Hindlimb muscle (tissue), 1 donor: ENCODE measurements around the gene ANKDD1B. TPM values are rescaled to one million over a fixed set of nuclear protein-coding genes. Genes with fewer than 3 reads are reported as not detected.
"Not testable (repeated sequence)": the region's sequence is repeated elsewhere in the genome, so short reads cannot be mapped to it uniquely, and the experiment has no call there.

Experiments used
- DNase-seq: peaks from one replicate; pipeline ENCODE4 v3.0.0-alpha.2; 2013
- polyA plus RNA-seq: library from polyadenylated mRNA; unstranded; fragments of 120-200 nt; gene quantifications from one replicate; pipeline ENCODE4 v1.2.1, GENCODE V29; 2013; ENCODE audit not compliant: insufficient read length

ANKDD1B gene
- polyA plus RNA-seq, 1 donor, result 0.75 TPM

DNA sequence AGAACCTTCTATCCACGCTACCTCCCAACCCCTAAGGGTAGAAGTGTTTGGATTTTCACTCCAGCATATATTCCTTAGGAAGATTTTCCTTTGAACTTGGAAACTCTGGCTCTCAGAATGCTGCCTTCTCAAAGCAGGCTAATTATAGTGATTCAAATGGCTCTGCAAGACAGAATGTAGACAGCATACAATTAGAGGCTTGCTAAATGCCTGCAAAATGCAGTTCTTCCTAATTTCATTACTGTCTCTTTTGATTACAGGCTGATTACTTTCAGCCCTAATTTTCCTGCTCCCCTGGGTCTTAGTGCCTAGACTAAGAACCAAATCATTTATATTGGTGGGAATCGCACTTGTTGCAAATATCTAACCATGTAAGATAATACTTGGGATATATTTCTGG lies 50.8 kb downstream of the ANKDD1B start:
- DNase-seq, result no peak

DNA sequence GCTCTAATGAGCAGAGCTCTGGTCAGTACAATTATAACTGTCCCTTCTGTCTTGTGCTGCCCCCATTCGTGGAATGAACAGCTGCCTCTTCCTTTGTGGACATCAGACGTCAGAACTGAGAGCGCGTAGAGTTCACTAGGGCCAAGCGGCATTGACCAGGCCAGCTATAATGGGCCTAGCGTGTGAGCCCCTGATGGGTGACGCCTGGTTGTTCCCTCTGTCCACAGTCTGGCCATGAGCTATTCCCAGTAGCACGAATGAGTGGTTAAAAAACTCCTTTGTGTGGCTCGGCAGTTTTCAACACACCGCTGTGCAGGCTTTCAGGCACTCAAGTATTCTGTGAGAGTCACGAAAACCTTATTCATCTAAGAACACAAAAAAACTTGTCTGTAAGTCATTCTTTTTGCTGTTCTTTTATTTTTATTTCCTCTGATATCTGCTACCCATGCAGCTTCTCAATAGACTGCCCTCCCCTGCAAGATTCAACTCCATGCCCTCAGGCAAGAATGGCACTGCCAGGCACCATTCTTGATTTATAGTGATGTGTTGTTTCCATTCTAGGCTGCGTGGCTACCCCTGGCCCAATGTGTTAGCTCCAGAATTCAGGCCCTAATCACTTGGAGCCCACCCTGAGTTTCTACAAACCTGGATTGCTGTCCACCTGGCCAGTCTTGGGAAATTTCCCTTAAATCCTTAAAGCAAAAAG lies 52.5 kb downstream of the ANKDD1B start:
- no peak for DNase-seq

DNA sequence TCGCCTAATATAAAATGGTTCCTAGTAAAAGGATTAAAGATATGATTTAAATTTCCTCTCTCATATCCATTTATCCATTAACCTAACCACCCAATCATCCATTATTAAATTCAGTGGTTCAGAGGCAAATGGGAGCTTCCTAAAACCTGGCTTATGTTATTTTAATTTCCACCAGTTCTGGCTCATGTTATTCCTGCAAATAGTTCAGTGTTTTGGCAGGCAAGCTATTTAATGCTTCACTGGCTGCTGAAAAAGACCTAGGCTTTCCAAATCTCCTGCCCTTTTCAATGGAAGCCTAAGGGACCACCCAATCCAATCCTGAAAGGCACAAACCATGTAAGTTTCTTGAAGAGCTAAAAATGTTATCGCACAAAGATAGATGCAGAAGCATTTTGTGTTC lies 53.7 kb downstream of the ANKDD1B start:
- no peak for DNase-seq

DNA sequence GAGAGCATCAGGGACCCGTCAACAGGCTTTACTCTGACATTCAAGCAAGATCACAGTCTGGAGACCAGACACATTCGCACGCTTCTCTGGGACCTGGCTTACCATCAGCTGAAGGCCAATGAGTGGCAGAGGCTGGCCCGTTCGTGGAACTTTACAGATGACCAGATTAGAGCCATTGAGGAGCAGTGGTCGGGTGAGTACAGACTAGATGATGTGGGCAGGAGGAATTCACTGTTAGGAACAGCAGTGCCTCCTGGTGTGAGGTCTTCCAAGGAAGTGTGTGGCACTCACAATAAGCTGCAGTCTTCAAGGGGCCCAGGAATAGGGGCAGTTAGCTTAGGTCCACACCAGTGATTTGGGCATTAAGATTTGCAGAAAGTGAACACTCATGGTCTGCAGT lies 55.5 kb downstream of the ANKDD1B start:
- no peak for DNase-seq

DNA sequence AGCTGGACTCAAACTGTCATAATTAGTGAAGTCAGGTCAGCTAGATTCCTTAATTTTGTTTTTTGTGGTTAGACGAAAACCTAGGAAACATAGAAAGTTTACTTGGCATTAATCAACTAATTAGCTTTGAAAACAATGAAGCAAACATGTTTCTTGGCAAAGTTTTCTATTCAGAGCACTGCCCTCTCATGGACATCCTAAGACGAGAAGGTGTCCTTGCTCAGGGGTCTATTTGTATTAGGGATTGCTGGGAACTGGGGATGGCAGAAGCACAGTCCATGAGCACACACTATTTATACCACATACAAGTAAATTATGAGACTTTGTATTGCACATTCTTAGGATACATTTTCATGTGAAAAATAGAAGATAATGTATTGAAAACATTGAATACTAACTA lies 56.3 kb downstream of the ANKDD1B start:
- no peak for DNase-seq

DNA sequence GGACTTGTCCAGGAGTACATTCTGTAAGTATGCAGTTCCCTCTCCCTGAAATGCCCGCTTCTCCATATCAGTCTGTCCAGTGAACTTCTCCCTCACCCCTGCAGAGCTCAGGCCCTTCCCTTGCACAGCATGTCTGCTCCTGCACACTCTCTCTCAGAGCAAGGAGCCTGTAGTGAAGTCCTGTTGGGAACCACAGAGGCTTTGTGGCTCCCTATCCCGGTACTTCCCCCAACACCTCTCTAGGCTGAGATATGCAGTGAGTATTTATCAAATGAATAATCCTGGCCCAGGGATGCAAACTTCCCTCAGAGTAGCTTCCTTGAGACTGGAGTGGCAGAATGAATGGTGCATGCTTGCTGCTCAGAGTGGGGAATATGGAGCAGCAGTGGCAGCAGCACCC lies 57.2 kb downstream of the ANKDD1B start:
- no peak for DNase-seq

DNA sequence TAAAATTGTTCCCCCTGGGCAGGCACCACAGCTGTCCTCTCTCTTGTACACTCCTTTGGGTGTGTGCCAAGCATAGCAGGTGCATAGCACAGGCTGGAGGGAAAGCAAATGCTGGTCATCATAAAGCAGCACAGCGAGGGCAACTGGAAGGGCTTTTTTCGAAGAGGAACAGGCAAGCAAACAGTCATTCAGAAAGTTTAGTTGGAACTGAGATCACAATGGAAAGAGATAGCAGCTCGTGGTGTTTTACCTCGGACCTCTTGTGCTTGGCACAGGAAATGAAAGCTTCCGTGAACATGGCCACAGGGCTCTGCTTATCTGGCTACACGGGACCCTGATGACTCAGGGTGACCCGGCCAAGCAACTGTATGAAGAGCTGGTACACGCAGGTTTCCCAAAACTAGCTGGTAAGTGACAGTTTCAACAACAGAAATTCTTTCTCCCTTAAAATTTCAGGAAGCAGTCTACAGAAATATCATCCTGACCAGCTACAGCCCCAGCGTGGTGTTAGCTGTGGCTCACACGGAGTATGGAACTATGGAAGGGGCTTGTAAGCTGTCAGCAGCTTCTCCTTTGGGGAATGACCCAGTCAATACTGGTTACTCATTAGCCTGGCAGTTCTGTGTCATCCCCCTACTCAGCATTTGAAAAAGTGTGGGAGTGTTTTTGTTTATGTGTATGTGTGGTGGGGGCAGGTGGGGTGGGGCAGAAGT lies 57.9 kb downstream of the ANKDD1B start:
- peak; percentile 35 for DNase-seq

DNA sequence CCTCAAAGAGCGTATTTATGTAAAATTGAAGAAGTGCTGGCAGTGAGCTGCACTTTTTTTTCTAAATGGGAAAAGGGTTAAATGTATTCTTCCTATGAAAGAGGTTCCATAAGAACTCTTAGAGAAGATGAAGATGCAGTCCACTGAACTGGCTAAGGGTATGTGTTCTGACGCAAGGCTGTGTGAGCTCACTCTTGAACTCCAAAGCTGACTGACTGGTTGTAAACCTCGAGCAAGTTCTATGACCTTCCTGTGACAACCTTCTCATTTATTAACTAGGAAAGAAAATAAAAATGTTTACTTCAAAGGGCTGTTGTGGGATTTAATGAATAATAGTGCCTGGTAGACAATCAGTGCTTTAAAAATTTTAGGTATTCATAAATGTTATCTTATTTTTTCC lies 59.3 kb downstream of the ANKDD1B start:
- DNase-seq, result no peak

DNA sequence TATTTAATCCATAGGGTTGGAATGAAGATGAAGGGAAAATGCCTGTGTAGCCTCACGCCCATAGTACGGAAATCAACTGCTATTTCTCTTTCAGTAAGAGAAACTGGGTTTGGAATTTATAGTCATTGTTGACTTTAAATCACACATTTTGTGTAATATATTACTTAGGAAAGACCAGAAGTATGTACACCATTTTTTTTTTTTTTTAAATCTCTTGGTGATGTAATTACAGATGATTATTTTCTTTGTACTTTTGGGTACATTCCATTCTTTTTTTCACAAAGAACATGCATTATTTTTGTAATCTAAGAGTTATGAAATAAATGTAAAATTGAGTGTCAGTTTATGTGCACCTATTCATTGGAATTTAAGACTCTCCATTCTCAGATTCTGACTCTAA lies 60.3 kb downstream of the ANKDD1B start:
- DNase-seq, result no peak

DNA sequence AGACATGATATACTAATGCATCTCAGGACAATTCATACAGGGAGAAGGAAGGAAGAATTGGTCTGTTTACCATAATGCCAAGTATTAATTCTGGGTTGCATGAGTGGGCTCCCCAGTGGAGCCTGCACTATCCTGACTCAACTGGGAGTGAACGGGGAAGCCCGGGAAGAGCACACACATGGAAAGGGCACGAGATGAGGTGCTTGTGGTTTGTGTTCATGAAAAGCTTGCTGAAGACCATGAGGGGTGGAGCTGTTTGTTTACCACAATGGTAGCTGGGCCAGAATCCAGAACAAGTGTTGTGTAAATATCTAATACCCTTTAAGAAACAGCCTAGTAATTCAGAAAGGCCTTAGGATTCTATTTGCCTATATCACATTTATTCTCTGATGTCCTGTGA lies 61.4 kb downstream of the ANKDD1B start:
- no peak for DNase-seq

DNA sequence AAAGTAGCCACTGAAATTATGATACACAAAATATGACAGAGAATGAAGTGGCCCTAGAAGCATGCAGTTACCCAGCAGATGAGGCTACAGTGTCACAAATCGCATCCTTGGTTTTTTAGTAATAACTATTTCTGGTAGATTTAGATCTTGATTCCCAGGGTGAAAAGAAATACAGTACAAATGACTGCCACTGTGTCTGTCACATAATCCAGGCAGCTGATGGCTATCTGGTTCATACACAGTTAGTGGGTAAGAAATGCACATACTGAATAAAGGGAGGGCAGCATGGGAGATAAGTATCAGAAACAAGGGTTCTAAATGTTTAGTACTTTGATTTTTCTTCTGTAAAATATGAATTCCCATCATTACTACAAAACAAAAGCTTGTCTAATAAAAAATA lies 64.5 kb downstream of the ANKDD1B start:
- no peak for DNase-seq

DNA sequence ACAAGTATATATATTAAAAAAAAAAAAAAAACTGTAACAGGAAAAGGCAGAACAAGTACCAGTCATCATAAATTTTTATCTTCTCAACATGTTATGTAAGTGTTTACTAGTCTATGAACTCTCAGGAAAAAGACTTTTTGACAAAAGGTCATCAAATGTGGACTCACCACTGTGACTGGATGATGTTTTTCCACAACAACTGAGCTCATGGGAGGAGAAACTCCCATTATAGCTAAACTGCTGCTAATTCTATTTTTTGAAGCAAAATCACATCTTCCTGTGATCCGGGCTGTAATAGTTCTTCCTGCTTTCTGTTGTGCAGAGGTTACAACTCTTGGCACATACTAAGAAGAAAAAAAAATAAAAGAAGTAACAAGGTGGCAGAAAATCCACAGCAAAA lies 66.4 kb downstream of the ANKDD1B start:
- no peak for DNase-seq

DNA sequence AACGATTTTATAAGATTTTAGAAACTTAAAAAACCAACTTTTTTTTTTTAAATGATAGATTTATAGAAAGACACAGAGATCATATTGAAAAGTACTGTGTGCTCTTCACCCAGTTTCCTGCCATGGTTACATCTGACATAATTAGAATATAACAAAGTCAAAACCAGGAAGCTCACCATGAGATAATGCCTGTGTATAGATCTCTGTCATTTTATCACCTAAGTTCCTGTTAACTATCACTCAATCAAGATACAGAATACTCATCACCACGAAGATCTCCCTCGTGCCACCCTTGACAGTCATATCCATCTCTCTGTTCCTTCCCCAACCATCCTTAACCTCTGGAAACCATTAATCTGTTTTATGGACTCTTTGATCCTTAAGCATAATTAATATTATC lies 66.9 kb downstream of the ANKDD1B start:
- DNase-seq, result no peak

DNA sequence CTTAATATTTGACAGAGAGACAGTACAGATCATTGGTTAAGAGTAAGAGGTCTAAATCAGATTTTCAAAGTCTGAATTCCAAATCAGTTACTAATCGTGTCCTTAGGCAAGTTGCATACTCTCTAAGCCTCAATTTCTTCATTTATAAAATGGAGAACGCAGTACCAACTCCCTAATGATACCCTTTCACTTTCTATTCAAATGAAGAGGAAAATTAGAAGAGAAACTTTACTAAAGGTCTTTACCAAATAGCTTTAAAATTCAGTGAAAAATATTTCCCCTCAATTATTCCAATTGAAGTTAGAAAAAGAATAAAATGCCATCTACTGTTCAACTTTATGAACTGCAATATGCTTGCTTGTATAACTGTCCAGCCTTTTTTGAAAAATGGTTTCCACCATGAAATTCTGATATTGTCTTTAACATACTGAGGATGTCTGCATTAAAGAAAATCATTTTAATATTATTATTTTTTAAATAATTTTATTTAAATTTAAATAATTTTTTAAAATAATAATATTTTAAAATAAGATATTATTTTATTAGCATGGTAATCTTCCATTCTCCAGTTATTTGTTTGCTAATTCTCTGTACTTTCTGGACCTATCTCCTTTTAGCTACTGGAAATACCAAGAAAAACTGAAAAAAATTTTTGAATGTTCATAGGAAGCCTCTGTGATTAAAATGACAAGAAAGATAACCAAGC lies 70.0 kb downstream of the ANKDD1B start:
- DNase-seq, result peak; percentile 25

DNA sequence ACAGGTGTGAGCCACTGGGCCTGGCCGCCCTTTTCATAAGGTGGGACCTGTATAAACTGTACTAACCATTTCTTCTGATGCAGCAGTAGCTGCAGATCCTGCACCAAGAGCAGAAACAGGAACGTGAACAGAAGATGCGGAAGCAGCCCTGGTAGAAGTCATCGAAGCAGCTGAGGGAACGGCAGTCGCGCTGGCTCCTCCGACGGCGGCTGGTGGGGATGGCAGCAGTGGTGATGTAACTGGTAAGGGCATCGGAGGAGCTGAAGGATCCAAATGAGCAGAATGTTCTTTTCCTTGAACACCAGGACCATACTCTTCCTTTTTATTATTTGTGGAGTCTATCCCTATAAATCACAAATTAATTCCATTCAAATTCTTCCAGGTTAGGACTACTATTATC lies 73.9 kb downstream of the ANKDD1B start:
- DNase-seq, result no peak

DNA sequence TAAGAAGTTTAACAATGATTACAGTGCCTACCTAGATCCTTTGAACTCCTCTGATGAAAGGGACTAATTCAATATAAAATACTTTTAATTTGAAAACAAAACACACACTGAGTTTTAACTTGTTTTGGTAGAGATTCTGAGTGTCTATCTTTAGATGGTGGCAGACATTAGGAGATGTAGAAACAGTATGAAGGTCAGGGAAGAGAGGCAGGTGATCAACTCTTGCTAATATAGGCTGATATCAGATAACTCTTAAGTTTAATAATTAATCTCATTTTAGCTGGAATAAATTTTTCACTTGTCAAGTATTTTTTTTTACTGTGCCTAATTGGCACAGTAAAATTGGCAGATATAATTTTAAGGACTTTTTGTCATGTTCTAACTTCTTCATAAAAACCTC lies 75.2 kb downstream of the ANKDD1B start:
- DNase-seq, result no peak

DNA sequence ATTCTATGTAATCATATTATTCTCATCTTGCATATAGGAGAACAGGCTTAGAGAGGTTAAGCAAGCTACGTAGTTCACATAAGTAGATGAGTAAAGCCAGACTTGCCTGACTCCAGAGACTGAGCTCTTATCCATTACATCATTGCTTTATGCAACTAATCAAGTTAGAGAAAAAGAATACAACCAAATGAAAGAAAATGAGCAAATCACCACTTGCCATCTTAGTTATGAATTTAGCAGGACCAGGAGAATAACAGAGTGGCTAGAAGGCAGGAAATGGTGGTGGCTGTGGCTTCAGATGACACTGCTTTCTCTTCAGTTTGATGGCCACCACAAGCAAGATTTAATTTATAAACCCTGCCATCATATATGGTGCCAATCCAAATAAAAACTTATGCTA lies 79.4 kb downstream of the ANKDD1B start:
- no peak for DNase-seq

DNA sequence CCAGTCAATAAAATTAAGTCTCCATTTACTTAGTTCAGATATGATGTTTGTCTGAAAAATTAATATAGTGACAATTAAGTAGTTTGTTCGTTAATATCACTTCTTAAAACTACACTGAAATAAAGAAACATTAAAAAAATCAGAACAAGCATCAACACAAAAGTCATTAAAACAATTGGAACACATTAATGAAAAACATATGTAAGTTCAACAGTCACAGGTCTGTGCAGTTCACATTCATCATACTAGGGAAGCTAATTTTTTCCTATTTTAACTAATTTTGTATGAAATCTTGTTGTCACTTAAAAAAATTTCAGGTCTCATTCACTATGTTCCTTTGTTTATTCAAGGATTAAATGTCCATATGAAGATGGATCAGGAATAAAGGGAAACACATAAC lies 83.5 kb downstream of the ANKDD1B start:
- no peak for DNase-seq

DNA sequence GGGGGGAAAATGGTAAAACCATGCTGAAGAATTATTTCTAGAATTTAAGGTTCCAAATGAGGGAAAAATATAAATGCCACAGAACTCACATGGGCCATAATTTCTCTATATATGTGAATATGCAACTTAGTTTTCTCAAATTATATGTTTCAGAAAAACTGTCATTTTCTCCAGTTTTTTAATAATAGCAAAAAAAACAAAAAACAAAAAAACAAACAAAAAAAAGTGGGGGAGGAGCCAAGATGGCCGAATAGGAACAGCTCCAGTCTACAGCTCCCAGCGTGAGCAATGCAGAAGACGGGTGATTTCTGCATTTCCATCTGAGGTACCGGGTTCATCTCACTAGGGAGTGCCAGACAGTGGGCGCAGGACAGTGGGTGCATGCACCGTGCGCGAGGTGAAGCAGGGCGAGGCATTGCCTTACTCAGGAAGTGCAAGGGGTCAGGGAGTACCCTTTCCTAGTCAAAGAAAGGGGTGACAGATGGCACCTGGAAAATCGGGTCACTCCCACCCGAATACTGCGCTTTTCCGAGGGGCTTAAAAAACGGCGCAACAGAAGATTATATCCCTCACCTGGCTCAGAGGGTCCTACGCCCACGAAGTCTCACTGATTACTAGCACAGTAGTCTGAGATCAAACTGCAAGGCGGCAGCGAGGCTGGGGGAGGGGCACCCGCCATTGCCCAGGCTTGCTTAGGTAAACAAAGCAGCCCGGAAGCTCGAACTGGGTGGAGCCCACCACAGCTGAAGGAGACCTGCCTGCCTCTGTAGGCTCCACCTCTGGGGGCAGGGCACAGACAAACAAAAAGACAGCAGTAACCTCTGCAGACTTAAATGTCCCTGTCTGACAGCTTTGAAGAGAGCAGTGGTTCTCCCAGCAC lies 84.5 kb downstream of the ANKDD1B start:
- not testable (repeated sequence) for DNase-seq

DNA sequence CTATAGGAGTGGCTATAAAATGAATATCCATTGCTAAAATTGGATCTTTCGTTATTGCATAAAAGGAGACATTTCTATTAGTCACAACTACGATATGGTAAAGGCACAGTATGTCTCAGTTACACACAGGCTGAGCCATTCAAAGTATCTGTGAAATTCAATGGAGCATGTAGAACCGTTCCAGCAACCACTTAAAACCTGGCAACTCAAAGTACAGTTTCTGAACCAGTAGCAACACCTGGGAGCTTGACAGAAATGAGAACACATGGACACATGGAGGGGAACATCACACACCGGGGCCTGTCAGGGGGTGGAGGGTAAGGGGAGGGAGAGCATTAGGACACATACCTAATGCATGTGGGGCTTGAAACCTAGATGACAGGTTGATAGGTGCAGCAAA lies 90.6 kb downstream of the ANKDD1B start:
- DNase-seq, result no peak

DNA sequence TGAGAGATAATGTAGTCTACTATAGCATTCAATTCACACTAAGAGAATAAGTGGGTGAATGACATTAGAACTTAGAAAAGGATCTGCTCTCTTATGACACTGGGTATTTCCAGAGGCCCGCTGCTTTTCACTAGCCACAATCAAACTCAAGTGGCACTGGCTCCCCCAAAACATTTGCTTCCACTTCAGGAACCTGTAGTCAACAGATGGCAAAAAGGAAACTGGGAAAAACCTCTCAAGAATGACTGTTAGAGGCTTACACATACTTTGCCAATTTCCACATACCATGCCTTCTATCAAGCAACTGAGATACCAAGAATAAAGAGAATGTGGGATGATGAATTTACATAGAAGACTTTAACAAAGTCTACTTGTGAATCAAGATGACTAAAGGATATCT lies 94.8 kb downstream of the ANKDD1B start:
- DNase-seq, result no peak

DNA sequence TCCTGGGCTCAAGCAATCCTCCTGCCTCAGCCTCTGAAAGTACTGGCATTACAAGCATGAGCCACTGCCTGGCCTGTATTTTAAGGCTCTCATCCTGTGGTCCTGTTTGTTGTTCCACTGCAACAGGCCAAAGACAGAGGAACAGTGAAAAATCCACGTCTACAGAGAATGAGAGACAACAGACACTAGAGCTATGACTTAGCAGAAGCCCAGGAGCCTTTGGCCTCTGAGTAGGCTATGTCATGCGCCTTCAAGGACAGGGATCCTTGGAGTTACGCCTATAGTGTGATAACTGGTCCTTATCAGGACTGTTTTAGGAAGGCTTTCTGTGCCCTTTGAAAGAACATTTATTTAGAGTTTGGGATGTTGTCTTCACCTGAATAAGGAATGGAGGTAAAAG lies 95.5 kb downstream of the ANKDD1B start:
- no peak for DNase-seq
